ENCODE measurements around the gene CAMTA1.

GRCh38 chr1:7401814-7402547 lies 616.7 kb downstream of the CAMTA1 start:
- TF ChIP-seq CTCF (IDR thresholded peaks at IDR 0.05) (no peak), POLR2A (IDR thresholded peaks at IDR 0.05) (no peak)
